T-helper 1 cell (primary cell): ENCODE data around the gene TMEM95.
"Not testable (repeated sequence)": the region's sequence is repeated elsewhere in the genome, so short reads cannot be mapped to it uniquely, and the experiment has no call there.

ENCODE experiments used
- DNase-seq, 5 donors: peaks; one replicate each; pipeline ENCODE4 v3.0.0-alpha.2; 2012 to 2020

TMEM95 gene

GRCh38 chr17:7323731-7324437, 31.1 kb upstream of the TMEM95 start:
- DNase-seq, result peak in 4 of 5 donors; percentile 46 to 57 (median 48)

- no peak for DNase-seq
Measured at GRCh38 chr17:7324438-7324779, 30.5 kb upstream of the TMEM95 start.

GRCh38 chr17:7325031-7325528, 29.9 kb upstream of the TMEM95 start:
- DNase-seq, result no peak

GRCh38 chr17:7326186-7326585, 28.8 kb upstream of the TMEM95 start:
- no peak for DNase-seq

GRCh38 chr17:7327056-7327455, 27.9 kb upstream of the TMEM95 start:
- no peak for DNase-seq

- no peak for DNase-seq
Measured at GRCh38 chr17:7327501-7327900, 27.5 kb upstream of the TMEM95 start.

GRCh38 chr17:7328009-7328408, 26.9 kb upstream of the TMEM95 start:
- no peak for DNase-seq

GRCh38 chr17:7328840-7329373, 26.0 kb upstream of the TMEM95 start, which contains the start of gene NEURL4:
Gene NEURL4, minus strand, starts transcription at chr17:7329335. Its CDS starts 23 bp downstream, at chr17:7329312.
- peak in 1 of 5 donors; percentile 33 for DNase-seq

- DNase-seq, result peak; percentile 92 to 99 (median 95)
Measured at GRCh38 chr17:7329374-7329996, 25.5 kb upstream of the TMEM95 start.

GRCh38 chr17:7329997-7330637, 24.8 kb upstream of the TMEM95 start:
- peak; percentile 60 to 85 (median 68) for DNase-seq

- DNase-seq, result no peak
Measured at GRCh38 chr17:7330638-7331015, 24.3 kb upstream of the TMEM95 start.

GRCh38 chr17:7332111-7332510, 22.8 kb upstream of the TMEM95 start:
- DNase-seq, result no peak

GRCh38 chr17:7332600-7333069, 22.3 kb upstream of the TMEM95 start:
- peak in 1 of 5 donors; percentile 46 for DNase-seq

GRCh38 chr17:7334938-7335538, 19.9 kb upstream of the TMEM95 start:
- DNase-seq, result no peak

GRCh38 chr17:7335765-7336164, 19.2 kb upstream of the TMEM95 start:
- DNase-seq, result not testable (repeated sequence)

GRCh38 chr17:7336240-7337175, 18.4 kb upstream of the TMEM95 start, which contains the start of gene ACAP1:
Gene ACAP1, plus strand, starts transcription at chr17:7336529. Its CDS starts 206 bp downstream, at chr17:7336735.
- DNase-seq, result peak; percentile 70 to 92 (median 78)

- DNase-seq, result not testable (repeated sequence)
Measured at GRCh38 chr17:7337600-7337999, 17.4 kb upstream of the TMEM95 start.

- DNase-seq, result no peak
Measured at GRCh38 chr17:7340179-7340578, 14.8 kb upstream of the TMEM95 start.

GRCh38 chr17:7341842-7342241, 13.1 kb upstream of the TMEM95 start:
- DNase-seq, result no peak

GRCh38 chr17:7343250-7343649, 11.7 kb upstream of the TMEM95 start:
- no peak for DNase-seq

- no peak for DNase-seq
Measured at GRCh38 chr17:7346761-7347614, 8.0 kb upstream of the TMEM95 start.
